Mammary epithelial cell (primary cell): ENCODE data around the gene FILIP1L.

Experiments used
- EZH2 ChIP-seq: IDR thresholded peaks from 2 replicates; pipeline ENCODE4 v1.6.1; 2012; ENCODE audit warnings: low read length, inconsistent platforms, borderline replicate concordance
- TF ChIP-seq, protein P1 (sequence below), 2 donors: IDR thresholded peaks in 1 of 2; conservative IDR thresholded peaks in 1 of 2; 2 replicates each; pipeline ENCODE4 v1.5.1; 2011 to 2012; ENCODE audit warnings: inconsistent platforms in 2 of 2, low read length in 2 of 2, mild to moderate bottlenecking in 2 of 2, control low read depth in 1 of 2, low read depth in 1 of 2; ENCODE audit not compliant: insufficient read depth in 1 of 2; ENCODE audit errors: extremely low read depth in 1 of 2

DNA sequence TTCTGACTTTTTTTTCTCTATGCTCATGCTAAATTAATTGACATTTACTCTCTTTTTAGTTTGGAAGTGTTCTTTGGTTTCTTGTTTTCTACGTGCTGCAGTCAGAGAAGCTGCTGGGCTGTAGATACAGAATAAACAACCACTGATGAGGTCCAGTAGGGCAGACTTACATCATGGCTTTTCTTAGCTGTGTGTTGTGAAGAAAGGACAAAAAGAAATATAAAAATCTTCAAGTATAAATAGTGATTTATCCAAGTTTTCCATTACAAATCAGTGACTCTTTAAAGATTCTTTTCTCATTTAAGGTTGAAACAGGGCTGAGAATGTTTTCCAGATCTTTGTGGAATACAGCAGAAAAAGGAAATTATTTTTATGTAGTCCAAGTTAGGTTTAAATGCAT lies 174.4 kb downstream of the FILIP1L start:
- TF ChIP-seq, protein P1, sequence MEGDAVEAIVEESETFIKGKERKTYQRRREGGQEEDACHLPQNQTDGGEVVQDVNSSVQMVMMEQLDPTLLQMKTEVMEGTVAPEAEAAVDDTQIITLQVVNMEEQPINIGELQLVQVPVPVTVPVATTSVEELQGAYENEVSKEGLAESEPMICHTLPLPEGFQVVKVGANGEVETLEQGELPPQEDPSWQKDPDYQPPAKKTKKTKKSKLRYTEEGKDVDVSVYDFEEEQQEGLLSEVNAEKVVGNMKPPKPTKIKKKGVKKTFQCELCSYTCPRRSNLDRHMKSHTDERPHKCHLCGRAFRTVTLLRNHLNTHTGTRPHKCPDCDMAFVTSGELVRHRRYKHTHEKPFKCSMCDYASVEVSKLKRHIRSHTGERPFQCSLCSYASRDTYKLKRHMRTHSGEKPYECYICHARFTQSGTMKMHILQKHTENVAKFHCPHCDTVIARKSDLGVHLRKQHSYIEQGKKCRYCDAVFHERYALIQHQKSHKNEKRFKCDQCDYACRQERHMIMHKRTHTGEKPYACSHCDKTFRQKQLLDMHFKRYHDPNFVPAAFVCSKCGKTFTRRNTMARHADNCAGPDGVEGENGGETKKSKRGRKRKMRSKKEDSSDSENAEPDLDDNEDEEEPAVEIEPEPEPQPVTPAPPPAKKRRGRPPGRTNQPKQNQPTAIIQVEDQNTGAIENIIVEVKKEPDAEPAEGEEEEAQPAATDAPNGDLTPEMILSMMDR (conservative IDR thresholded peaks at IDR 0.05 in 1 of 2, IDR thresholded peaks at IDR 0.05 in 1 of 2; ENCODE audit: extremely low read depth in 1 of 2, insufficient read depth in 1 of 2, low read depth in 1 of 2, low read length in 2 of 2), result no peak
- TF ChIP-seq EZH2, result no peak
